ENCODE results near the gene ZNF350. TPM values are rescaled to one million over a fixed set of nuclear protein-coding genes. Genes with fewer than 3 reads are reported as not detected.

ZNF350 gene
- total and polyA plus RNA-seq, 2 of the 13 experiments (the other 11 are each of a cell fraction or from before 2014, with no cell fraction given): 3.7 to 6.9 TPM

DNA sequence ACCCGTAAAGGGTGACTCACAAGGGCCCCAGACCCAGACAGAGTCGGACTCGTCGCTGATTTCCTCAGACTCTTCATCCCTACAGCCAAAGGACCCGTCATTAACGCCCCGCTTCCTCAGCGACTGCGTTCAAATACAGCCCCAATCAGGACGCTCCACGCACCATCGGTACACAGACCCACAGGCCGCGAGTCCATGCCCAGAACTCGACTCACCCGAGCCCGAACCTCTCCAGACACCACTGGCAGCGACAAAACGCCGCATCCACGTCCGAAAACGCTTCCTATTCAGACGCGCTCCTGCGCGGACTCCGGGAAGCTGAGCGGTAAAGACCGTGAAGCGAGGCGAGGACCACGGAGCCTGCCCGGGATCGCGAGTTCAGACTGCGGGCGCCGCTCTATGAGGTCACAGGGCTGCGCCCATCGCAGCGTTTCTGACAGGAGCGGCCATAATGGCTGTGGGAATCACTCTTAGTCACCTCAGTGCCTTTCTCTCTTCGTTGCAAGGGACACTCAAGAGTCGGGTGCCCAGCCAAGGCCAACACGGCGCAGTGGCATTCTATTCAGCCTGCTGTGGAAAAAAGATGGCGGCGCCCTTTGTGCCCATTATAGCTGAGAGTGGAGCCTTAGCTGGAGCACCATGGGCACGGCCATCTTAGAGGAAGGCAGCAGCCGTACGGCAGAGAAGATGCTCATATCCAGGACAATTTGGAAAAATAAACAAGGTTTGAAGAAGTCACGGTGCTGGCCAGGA is 41.6 kb upstream of the ZNF350 start, which contains the start of gene ZNF614:
TSS of gene ZNF614 (minus strand) at position 353 of the 753 bp plus-strand sequence. CDS start 2,634 bp downstream, outside the sequence.
- Histone ChIP-seq H3K36me3 (replicated peaks in 1 of 2; ENCODE audit: control insufficient read depth in 1 of 2, insufficient read depth in 2 of 2, low read length in 2 of 2) (peaks cover 7 to 21% of the 10 kb centered on the region in 2 experiments; a peak in 4 of 5 replicates), H4K20me1 (ENCODE audit: insufficient read depth, low read length) (no peaks in the 10 kb centered on the region; the same call in 1 of the 2 replicates), H3K27ac (ENCODE audit: extremely low read length, insufficient read depth, low read length) (peak within 1 kb of the TSS; percentile 97), H3K4me3 (replicated peaks in 1 of 3; ENCODE audit: insufficient read depth in 1 of 3, low read depth in 2 of 3, low read length in 3 of 3) (peak within 1 kb of the TSS; percentile 89 to 100 (median 95)), H3K79me2 (ENCODE audit: insufficient read depth, low read length) (peaks cover 43% of the 10 kb centered on the region), H3K9ac (ENCODE audit: insufficient read depth, low read depth, low read length) (peak within 1 kb of the TSS; percentile 97), H3K9me3 (ENCODE audit: low read length) (peaks cover 19% of the 10 kb centered on the region), H3K27me3 (ENCODE audit: control insufficient read depth in 1 of 2, insufficient read depth in 2 of 2, low read length in 2 of 2) (no peaks in the 10 kb centered on the region; a peak in 2 of 5 replicates), H2AFZ (ENCODE audit: low read length) (peak within 1 kb of the TSS; percentile 42), H3K4me1 (ENCODE audit: insufficient read depth, low read length) (peaks cover 49% of the 10 kb centered on the region), H3K4me2 (ENCODE audit: low read depth, low read length) (peak within 1 kb of the TSS; percentile 84)
- CTCF ChIA-PET (ENCODE audit: low intra/inter-chr PET ratio, low total read pairs): no interaction called here
- WGBS (ENCODE audit: low lambda C conversion rate): under 1% methylated on average over 25 of the region's 53 CpGs
- in situ Hi-C loops (cut with HindIII; ENCODE audit: extremely low pct_ligation_motif_present, low pct_unique_long_range_greater_than_20kb): no loop called here
- ATAC-seq: peak; percentile 93
- POLR2A ChIA-PET: interaction anchor here (0.7 to 1.3 kb wide), 6 partner anchors 8 to 161 kb away, joined by 3 to 10 read pairs (median 4); partner anchors contain the start of genes PPP2R1A and ZNF432
- no peak for FAIRE-seq
- no TSS peak for BruUV-seq (replicated peaks)
- DNase-seq (ENCODE audit: low spot score): peak; percentile 71
- intact Hi-C loops (cut with micrococcal nuclease; ENCODE audit: unreplicated experiment): no loop called here
- TF ChIP-seq ZNF552 (CRISPR knock-in tag; IDR thresholded peaks at IDR 0.05; ENCODE audit: borderline replicate concordance) (peak; percentile 61), ZKSCAN5 (CRISPR knock-in tag; IDR thresholded peaks at IDR 0.05) (no peak), ZBTB7A (CRISPR knock-in tag; IDR thresholded peaks at IDR 0.05) (peak; percentile 68), ESRRA (CRISPR knock-in tag; IDR thresholded peaks at IDR 0.05; ENCODE audit: low read depth) (no peak; the same call in 1 of the 2 replicates), TAF1 (CRISPR knock-in tag; IDR thresholded peaks at IDR 0.05) (peak; percentile 86; the same call in 1 of the 2 replicates), KDM2A (CRISPR knock-in tag; IDR thresholded peaks at IDR 0.05; ENCODE audit: borderline replicate concordance, low read depth) (peak; percentile 96), CEBPB (IDR thresholded peaks at IDR 0.05; ENCODE audit: borderline replicate concordance, low read depth, low read length) (no peak), TEAD3 (CRISPR knock-in tag; optimal IDR thresholded peaks at IDR 0.05; ENCODE audit: borderline replicate concordance) (peak; percentile 59), NCOR1 (IDR thresholded peaks at IDR 0.05; ENCODE audit: borderline replicate concordance, low read length) (no peak), FOXJ3 (CRISPR knock-in tag; IDR thresholded peaks at IDR 0.05; ENCODE audit: borderline replicate concordance) (no peak), RCOR2 (CRISPR knock-in tag; IDR thresholded peaks at IDR 0.05) (no peak), ZNF143 (CRISPR knock-in tag; IDR thresholded peaks at IDR 0.05) (peak; percentile 74), DNMT1 (CRISPR knock-in tag; IDR thresholded peaks at IDR 0.05) (0 out of 2 replicates have a peak, but pooled peaks have one; percentile 58), TCF12 (IDR thresholded peaks at IDR 0.05) (no peak), TCF12 (CRISPR knock-in tag; IDR thresholded peaks at IDR 0.05) (0 out of 2 replicates have a peak, but pooled peaks have one; percentile 52), ZFYVE20 (CRISPR knock-in tag; IDR thresholded peaks at IDR 0.05; ENCODE audit: borderline replicate concordance, low read depth) (no peak), ZNF781 (CRISPR knock-in tag; IDR thresholded peaks at IDR 0.05; ENCODE audit: borderline replicate concordance, not compliant biosample characterization) (peak; percentile 30), ZBTB8A (CRISPR knock-in tag; IDR thresholded peaks at IDR 0.05; ENCODE audit: borderline replicate concordance, low read depth) (no peak), ZNF841 (CRISPR knock-in tag; IDR thresholded peaks at IDR 0.05; ENCODE audit: borderline replicate concordance) (no peak), SP4 (CRISPR knock-in tag; IDR thresholded peaks at IDR 0.05) (no peak)
- TF ChIP-seq, protein P1, sequence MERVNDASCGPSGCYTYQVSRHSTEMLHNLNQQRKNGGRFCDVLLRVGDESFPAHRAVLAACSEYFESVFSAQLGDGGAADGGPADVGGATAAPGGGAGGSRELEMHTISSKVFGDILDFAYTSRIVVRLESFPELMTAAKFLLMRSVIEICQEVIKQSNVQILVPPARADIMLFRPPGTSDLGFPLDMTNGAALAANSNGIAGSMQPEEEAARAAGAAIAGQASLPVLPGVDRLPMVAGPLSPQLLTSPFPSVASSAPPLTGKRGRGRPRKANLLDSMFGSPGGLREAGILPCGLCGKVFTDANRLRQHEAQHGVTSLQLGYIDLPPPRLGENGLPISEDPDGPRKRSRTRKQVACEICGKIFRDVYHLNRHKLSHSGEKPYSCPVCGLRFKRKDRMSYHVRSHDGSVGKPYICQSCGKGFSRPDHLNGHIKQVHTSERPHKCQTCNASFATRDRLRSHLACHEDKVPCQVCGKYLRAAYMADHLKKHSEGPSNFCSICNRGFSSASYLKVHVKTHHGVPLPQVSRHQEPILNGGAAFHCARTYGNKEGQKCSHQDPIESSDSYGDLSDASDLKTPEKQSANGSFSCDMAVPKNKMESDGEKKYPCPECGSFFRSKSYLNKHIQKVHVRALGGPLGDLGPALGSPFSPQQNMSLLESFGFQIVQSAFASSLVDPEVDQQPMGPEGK (CRISPR knock-in tag; IDR thresholded peaks at IDR 0.05): no peak; the same call in 1 of the 2 replicates
- TF ChIP-seq, protein P2, sequence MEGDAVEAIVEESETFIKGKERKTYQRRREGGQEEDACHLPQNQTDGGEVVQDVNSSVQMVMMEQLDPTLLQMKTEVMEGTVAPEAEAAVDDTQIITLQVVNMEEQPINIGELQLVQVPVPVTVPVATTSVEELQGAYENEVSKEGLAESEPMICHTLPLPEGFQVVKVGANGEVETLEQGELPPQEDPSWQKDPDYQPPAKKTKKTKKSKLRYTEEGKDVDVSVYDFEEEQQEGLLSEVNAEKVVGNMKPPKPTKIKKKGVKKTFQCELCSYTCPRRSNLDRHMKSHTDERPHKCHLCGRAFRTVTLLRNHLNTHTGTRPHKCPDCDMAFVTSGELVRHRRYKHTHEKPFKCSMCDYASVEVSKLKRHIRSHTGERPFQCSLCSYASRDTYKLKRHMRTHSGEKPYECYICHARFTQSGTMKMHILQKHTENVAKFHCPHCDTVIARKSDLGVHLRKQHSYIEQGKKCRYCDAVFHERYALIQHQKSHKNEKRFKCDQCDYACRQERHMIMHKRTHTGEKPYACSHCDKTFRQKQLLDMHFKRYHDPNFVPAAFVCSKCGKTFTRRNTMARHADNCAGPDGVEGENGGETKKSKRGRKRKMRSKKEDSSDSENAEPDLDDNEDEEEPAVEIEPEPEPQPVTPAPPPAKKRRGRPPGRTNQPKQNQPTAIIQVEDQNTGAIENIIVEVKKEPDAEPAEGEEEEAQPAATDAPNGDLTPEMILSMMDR (CRISPR knock-in tag; IDR thresholded peaks at IDR 0.05): no peak

Measured in HepG2 (cell line).